H1 (cell line): ENCODE data around the gene GNAT1. TPM values are rescaled to one million over a fixed set of nuclear protein-coding genes. Genes with fewer than 3 reads are reported as not detected.

Experiments used
- CTCF ChIA-PET: fragments of 300-600 bp; sonication (Branson Sonifier 250); formaldehyde crosslinking; loops from one replicate; lab custom pipeline; 2021; ENCODE audit not compliant: partially characterized antibody; lab: Charles Lee
- POLR2A ChIA-PET: fragments of 300-600 bp; sonication (Branson Sonifier 250); formaldehyde crosslinking; loops from one replicate; lab custom pipeline; 2021; ENCODE audit warnings: inconsistent platforms; ENCODE audit not compliant: partially characterized antibody; lab: Charles Lee
- DNase-seq, 2 experiments: peaks; one replicate each; pipeline versions ENCODE4 v3.0.0 to v3.0.0-alpha.2; 2010 to 2022; ENCODE audit warnings: low spot score in 2 of 2, low read depth in 1 of 2, mixed read lengths in 1 of 2
- FAIRE-seq: peaks from 2 replicates; lab custom pipeline; 2011; peaks lifted over from hg19 to GRCh38; lab: Jason Lieb, UNC
- H2AFZ ChIP-seq: 2 replicates; pipeline ENCODE4 v1.8.1; 2012; ENCODE audit warnings: low read length, inconsistent platforms
- H2AK5ac ChIP-seq: 2 replicates; pipeline ENCODE4 v1.6.1; 2013; ENCODE audit warnings: low read depth, low read length
- H2BK120ac ChIP-seq: replicated peaks from 2 replicates; pipeline ENCODE3; 2013; ENCODE audit warnings: low read depth, low read length, inconsistent platforms
- H2BK12ac ChIP-seq: 2 replicates; pipeline ENCODE4 v1.6.1; 2013; ENCODE audit warnings: low read depth, low read length
- H2BK15ac ChIP-seq: 2 replicates; pipeline ENCODE4 v1.6.1; 2013; ENCODE audit warnings: low read length
- H2BK20ac ChIP-seq: 2 replicates; pipeline ENCODE4 v1.6.1; 2013; ENCODE audit warnings: low read length
- H2BK5ac ChIP-seq: 2 replicates; pipeline ENCODE4 v1.6.1; 2013; ENCODE audit warnings: low read depth, low read length
- H3K14ac ChIP-seq: 2 replicates; pipeline ENCODE4 v1.6.1; 2013; ENCODE audit warnings: inconsistent platforms; ENCODE audit not compliant: insufficient read length
- H3K18ac ChIP-seq: 2 replicates; pipeline ENCODE4 v1.6.1; 2013; ENCODE audit warnings: low read length; ENCODE audit errors: extremely low read depth
- H3K23ac ChIP-seq: 2 replicates; pipeline ENCODE4 v1.6.1; 2013; ENCODE audit warnings: inconsistent platforms; ENCODE audit not compliant: insufficient read length
- H3K23me2 ChIP-seq: 2 replicates; pipeline ENCODE4 v1.6.1; 2013; ENCODE audit warnings: low read depth, low read length
- H3K27ac ChIP-seq: 2 replicates; pipeline ENCODE4 v1.6.1; 2011; ENCODE audit warnings: low read depth, low read length, inconsistent platforms
- H3K27me3 ChIP-seq, 4 experiments: replicated peaks in 1 of 4; 1 replicate in 1 of 4; 2 replicates in 3 of 4; pipeline versions ENCODE4 v1.6.1 to v1.8.1; 2011 to 2013; ENCODE audit warnings: low read length in 3 of 4, mild to moderate bottlenecking in 3 of 4, inconsistent platforms in 2 of 4, mixed read lengths in 2 of 4, moderate library complexity in 1 of 4; ENCODE audit not compliant: control insufficient read depth in 3 of 4, insufficient read depth in 3 of 4; ENCODE audit errors: extremely low read depth in 1 of 4
- H3K36me3 ChIP-seq, 4 experiments: 2 replicates each; pipeline versions ENCODE4 v1.6.1 to v1.8.1; 2011 to 2013; ENCODE audit warnings: mild to moderate bottlenecking in 4 of 4, low read length in 3 of 4, moderate library complexity in 2 of 4, control low read depth in 1 of 4, inconsistent platforms in 1 of 4; ENCODE audit not compliant: insufficient read depth in 4 of 4, control insufficient read depth in 2 of 4
- H3K4ac ChIP-seq: replicated peaks from 2 replicates; pipeline ENCODE3; 2013; ENCODE audit warnings: low read length, low read depth, mixed read lengths, inconsistent platforms; ENCODE audit not compliant: insufficient read length
- H3K4me1 ChIP-seq, 4 experiments: replicated peaks in 1 of 4; 1 replicate in 1 of 4; 2 replicates in 3 of 4; pipeline versions ENCODE4 v1.6.1 to v1.8.1; 2011 to 2013; ENCODE audit warnings: low read length in 3 of 4, inconsistent platforms in 2 of 4, mixed read lengths in 1 of 4; ENCODE audit not compliant: insufficient read depth in 4 of 4, control insufficient read depth in 3 of 4
- H3K4me2 ChIP-seq, 2 experiments: 2 replicates each; pipeline versions ENCODE4 v1.6.1 to v1.8.1; 2011 to 2013; ENCODE audit warnings: low read depth in 2 of 2, low read length in 2 of 2, control low read depth in 1 of 2, inconsistent platforms in 1 of 2, mild to moderate bottlenecking in 1 of 2; ENCODE audit not compliant: insufficient read depth in 1 of 2
- H3K4me3 ChIP-seq, 4 experiments: fragments of 200-600, 300-600 bp in 1 of 4; sonication (generic), shearing (Covaris generic), sonication (Bioruptor Twin) in 1 of 4; 2 replicates each; pipeline versions ENCODE4 v1.5.1 to v1.8.1; 2011 to 2016; ENCODE audit warnings: low read length in 4 of 4, low read depth in 3 of 4, control low read depth in 2 of 4, inconsistent platforms in 2 of 4, mild to moderate bottlenecking in 2 of 4, mixed read lengths in 1 of 4, moderate library complexity in 1 of 4; ENCODE audit not compliant: insufficient read depth in 2 of 4; ENCODE audit errors: extremely low read depth in 1 of 4
- H3K56ac ChIP-seq: replicated peaks from 2 replicates; pipeline ENCODE3; 2013; ENCODE audit warnings: low read depth, mild to moderate bottlenecking, mixed read lengths, low read length, inconsistent platforms; ENCODE audit not compliant: insufficient read length
- H3K79me1 ChIP-seq: 2 replicates; pipeline ENCODE4 v1.6.1; 2013; ENCODE audit warnings: low read depth, low read length, control low read depth
- H3K79me2 ChIP-seq, 2 experiments: 2 replicates each; pipeline versions ENCODE4 v1.6.1 to v1.8.1; 2012 to 2013; ENCODE audit warnings: low read length in 2 of 2, mild to moderate bottlenecking in 2 of 2, inconsistent platforms in 1 of 2; ENCODE audit not compliant: insufficient read depth in 2 of 2, control insufficient read depth in 1 of 2
- H3K9ac ChIP-seq, 4 experiments: replicated peaks in 1 of 4; 1 replicate in 1 of 4; 2 replicates in 3 of 4; pipeline versions ENCODE4 v1.6.1 to v1.8.1; 2011 to 2013; ENCODE audit warnings: low read depth in 3 of 4, low read length in 3 of 4, control low read depth in 2 of 4, mild to moderate bottlenecking in 2 of 4, moderate library complexity in 2 of 4, inconsistent platforms in 1 of 4; ENCODE audit errors: extremely low read depth in 1 of 4
- H3K9me3 ChIP-seq, 2 experiments: 2 replicates each; pipeline versions ENCODE4 v1.6.1 to v1.8.1; 2012 to 2013; ENCODE audit warnings: mild to moderate bottlenecking in 2 of 2, moderate library complexity in 2 of 2, control low read depth in 1 of 2, inconsistent platforms in 1 of 2, low read depth in 1 of 2, low read length in 1 of 2, mixed read lengths in 1 of 2; ENCODE audit not compliant: insufficient read depth in 2 of 2
- H4K20me1 ChIP-seq, 2 experiments: replicated peaks in 1 of 2; 2 replicates each; pipeline versions ENCODE3 to v1.8.1; 2011 to 2013; ENCODE audit warnings: inconsistent platforms in 2 of 2, low read length in 2 of 2, mild to moderate bottlenecking in 1 of 2; ENCODE audit not compliant: insufficient read depth in 2 of 2, control insufficient read depth in 1 of 2
- H4K5ac ChIP-seq: 2 replicates; pipeline ENCODE4 v1.6.1; 2013; ENCODE audit warnings: low read length, low read depth, mixed read lengths, inconsistent platforms; ENCODE audit not compliant: insufficient read length
- H4K8ac ChIP-seq: 2 replicates; pipeline ENCODE4 v1.8.0; 2013; ENCODE audit warnings: mild to moderate bottlenecking, moderate library complexity, low read length, inconsistent platforms; ENCODE audit not compliant: insufficient read depth; ENCODE audit errors: extremely low read depth
- H4K91ac ChIP-seq: replicated peaks from 2 replicates; pipeline ENCODE3; 2013; ENCODE audit warnings: low read length, mixed read lengths, inconsistent platforms; ENCODE audit not compliant: insufficient read length
- CHD1 ChIP-seq: IDR thresholded peaks from 2 replicates; pipeline ENCODE4 v1.6.1; 2012; ENCODE audit warnings: low read depth, low read length, improper control_type of control experiment
- CHD2 ChIP-seq: IDR thresholded peaks from 2 replicates; pipeline ENCODE4 v1.6.1; 2012; ENCODE audit warnings: low read length, improper control_type of control experiment
- EZH2 ChIP-seq: fragments of 200-600 bp; sonication (generic); IDR thresholded peaks from 2 replicates; pipeline ENCODE4 v1.7.1; 2012; ENCODE audit warnings: low read depth, mild to moderate bottlenecking, moderate library complexity, low read length, inconsistent platforms; ENCODE audit not compliant: severe bottlenecking
- HDAC2 ChIP-seq, 2 experiments: fragments of 300-600 bp in 1 of 2; sonication (generic) in 1 of 2; IDR thresholded peaks; 2 replicates each; pipeline ENCODE4 v1.6.1; 2011 to 2012; ENCODE audit warnings: low read depth in 2 of 2, low read length in 2 of 2, mild to moderate bottlenecking in 2 of 2, moderate library complexity in 2 of 2, borderline replicate concordance in 1 of 2, inconsistent platforms in 1 of 2
- JUND ChIP-seq: IDR thresholded peaks from 2 replicates; pipeline ENCODE4 v1.6.1; 2011; ENCODE audit warnings: mild to moderate bottlenecking, improper control_type of control experiment, low read length
- KDM4A ChIP-seq: IDR thresholded peaks from one replicate; pipeline ENCODE4 v1.7.1; 2012; ENCODE audit warnings: low read depth, mild to moderate bottlenecking, moderate library complexity, low read length, inconsistent platforms; ENCODE audit not compliant: severe bottlenecking
- MAFK ChIP-seq: IDR thresholded peaks from 2 replicates; pipeline ENCODE4 v1.6.1; 2012; ENCODE audit warnings: low read depth, mild to moderate bottlenecking, improper control_type of control experiment, low read length
- NANOG ChIP-seq: IDR thresholded peaks from 2 replicates; pipeline ENCODE4 v1.6.1; 2011; ENCODE audit warnings: low read length, low read depth, mild to moderate bottlenecking, inconsistent platforms; ENCODE audit not compliant: insufficient read depth, poor library complexity, severe bottlenecking
- RBBP5 ChIP-seq: IDR thresholded peaks from 2 replicates; pipeline ENCODE4 v1.7.1; 2012; ENCODE audit warnings: low read depth, mild to moderate bottlenecking, inconsistent platforms, low read length, moderate library complexity, borderline replicate concordance
- SIX5 ChIP-seq: IDR thresholded peaks from 2 replicates; pipeline ENCODE4 v1.6.1; 2011; ENCODE audit warnings: mild to moderate bottlenecking, low read depth, low read length
- SRF ChIP-seq: IDR thresholded peaks from 2 replicates; pipeline ENCODE4 v1.6.1; 2011; ENCODE audit warnings: mild to moderate bottlenecking, low read depth, low read length, moderate library complexity
- SUZ12 ChIP-seq: fragments of 200-600 bp; sonication (generic); IDR thresholded peaks from 2 replicates; pipeline ENCODE4 v1.6.1; 2012; ENCODE audit warnings: mild to moderate bottlenecking, inconsistent platforms, low read length, moderate library complexity, mixed read lengths
- whole genome bisulfite sequencing, 2 experiments: shearing (Covaris generic) in 1 of 2; methylation state at CpG; one replicate each; pipeline versions ENCODE4 v1.1.6 to v1.1.7; 2013 to 2015; ENCODE audit warnings: low lambda C conversion rate in 2 of 2, mixed read lengths in 2 of 2, inconsistent platforms in 1 of 2, low coverage in 1 of 2, missing lambda C conversion rate in 1 of 2; ENCODE audit not compliant: insufficient replicate concordance in 2 of 2, insufficient coverage in 1 of 2, insufficient read length in 1 of 2; ENCODE audit errors: extremely low coverage in 1 of 2, missing lambda C conversion rate in 1 of 2; 5-methylcytosine and 5-hydroxymethylcytosine counted together
- polyA plus RNA-seq, 7 experiments: library from polyadenylated mRNA; depleted of rRNA in 3 of 7; stranded (reverse) in 5 of 7; unstranded in 2 of 7; fragments of >200 nt in 5 of 7; fragments of 200-250 nt in 2 of 7; gene quantifications; 1 replicate in 5 of 7; 2 replicates in 1 of 7; 4 replicates in 1 of 7; pipeline versions ENCODE4 v1.2.1 to v1.2.3, GENCODE V29; 2011 to 2013; ENCODE audit warnings: missing spikeins in 2 of 7, mixed read lengths in 2 of 7
- total RNA-seq: library from RNA; stranded (reverse); fragmentation: NEBNext Ultra II Directional; extraction: Animal tissue kit (Norgen Biotek cat#: 25700); gene quantifications from 2 replicates; pipeline ENCODE4 v1.2.1, GENCODE V29; 2021
- TF ChIP-seq, protein P1 (sequence below): IDR thresholded peaks from 2 replicates; pipeline ENCODE4 v1.6.1; 2012; ENCODE audit warnings: inconsistent platforms

GNAT1 gene
- total and polyA plus RNA-seq, 2 of the 8 experiments (the other 6 are each of a cell fraction or from before 2014, with no cell fraction given), result 0.08 TPM; not detected in 1

GRCh38 chr3:50170689-50171088 is 20.7 kb upstream of the GNAT1 start:
- FAIRE-seq (no peak), DNase-seq (no peak)
- no peak overlapping the region for H3K9ac ChIP-seq
- H3K4me1 ChIP-seq, result peaks cover 0 to 22% (median 13%) of the 10 kb centered on the region in 4 experiments; a peak in 6 of 7 replicates
- H3K79me2 ChIP-seq, result peaks cover 0 to 9% of the 10 kb centered on the region in 2 experiments; a peak in 1 of 4 replicates
- H3K14ac ChIP-seq, result no peak overlapping the region
- peaks cover 6 to 16% of the 10 kb centered on the region in 2 experiments for H4K20me1 ChIP-seq
- no peak overlapping the region for H3K23ac ChIP-seq
- H3K4ac ChIP-seq, result no peak overlapping the region
- no peak overlapping the region for H3K4me3 ChIP-seq
- no peak overlapping the region for H2AFZ ChIP-seq
- no peak overlapping the region for H2AK5ac ChIP-seq
- no peak overlapping the region for H2BK20ac ChIP-seq
- ChIA-PET CTCF (interaction anchor here (1.1 to 25.0 kb wide), 5 partner anchors 12 to 52 kb away, joined by 4 to 299 read pairs (median 27); partner anchors contain the start of gene GNAT1), POLR2A (interaction anchor here (0.9 to 7.2 kb wide), 4 partner anchors 13 to 49 kb away, joined by 3 to 34 read pairs (median 4); no protein-coding TSS in a partner anchor)
- no peak overlapping the region for H2BK120ac ChIP-seq
- H3K27me3 ChIP-seq, result no peaks in the 10 kb centered on the region
- H2BK15ac ChIP-seq, result no peak overlapping the region
- H3K9me3 ChIP-seq, result no peaks in the 10 kb centered on the region
- H3K36me3 ChIP-seq, result peaks cover 4 to 18% (median 8%) of the 10 kb centered on the region in 4 experiments; a peak in 6 of 8 replicates
- H3K4me2 ChIP-seq, result no peak overlapping the region
- no peak overlapping the region; the same call in 1 of the 2 replicates for H2BK5ac ChIP-seq
- H3K56ac ChIP-seq, result no peak overlapping the region
- H4K8ac ChIP-seq, result no peak overlapping the region
- H4K91ac ChIP-seq, result no peak overlapping the region
- peak overlapping the region; percentile 50; the same call in 1 of the 2 replicates for H2BK12ac ChIP-seq
- peaks cover 17% of the 10 kb centered on the region for H3K79me1 ChIP-seq
- H3K23me2 ChIP-seq, result no peaks in the 10 kb centered on the region
- no peak overlapping the region for H3K27ac ChIP-seq
- WGBS, 2 experiments, result 70% methylated on average over 6 of the region's 10 CpGs; no CpG with 5 or more reads in 1 of the 2 experiments
- no peak overlapping the region for H4K5ac ChIP-seq
- peak overlapping the region; percentile 48 for H3K18ac ChIP-seq
- no peak for TF ChIP-seq SUZ12
- no peak for TF ChIP-seq RBBP5
- TF ChIP-seq SIX5, result no peak
- TF ChIP-seq KDM4A, result no peak
- TF ChIP-seq NANOG, result no peak
- TF ChIP-seq HDAC2 (IDR thresholded peaks at IDR 0.05; ENCODE audit: borderline replicate concordance in 1 of 2, low read depth in 2 of 2, low read length in 2 of 2), result no peak
- TF ChIP-seq CHD1, result no peak
- no peak for TF ChIP-seq EZH2
- no peak for TF ChIP-seq SRF
- no peak for TF ChIP-seq MAFK
- no peak for TF ChIP-seq JUND
- no peak for TF ChIP-seq CHD2
- TF ChIP-seq, protein P1, sequence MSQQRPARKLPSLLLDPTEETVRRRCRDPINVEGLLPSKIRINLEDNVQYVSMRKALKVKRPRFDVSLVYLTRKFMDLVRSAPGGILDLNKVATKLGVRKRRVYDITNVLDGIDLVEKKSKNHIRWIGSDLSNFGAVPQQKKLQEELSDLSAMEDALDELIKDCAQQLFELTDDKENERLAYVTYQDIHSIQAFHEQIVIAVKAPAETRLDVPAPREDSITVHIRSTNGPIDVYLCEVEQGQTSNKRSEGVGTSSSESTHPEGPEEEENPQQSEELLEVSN, result no peak
